Measurements from ENCODE around the gene CLCA1.

CLCA1 gene

GRCh38 chr1:86504137-86504479 lies 35.4 kb downstream of the CLCA1 start:
- DNase-seq = no peak

- no peak for DNase-seq
Observed at GRCh38 chr1:86504895-86505563, 36.3 kb downstream of the CLCA1 start.

GRCh38 chr1:86505564-86505902 lies 36.8 kb downstream of the CLCA1 start:
- DNase-seq = no peak

GRCh38 chr1:86507935-86508582 lies 39.3 kb downstream of the CLCA1 start:
- DNase-seq = no peak

GRCh38 chr1:86508583-86508969 lies 39.8 kb downstream of the CLCA1 start:
- no peak for DNase-seq

GRCh38 chr1:86515597-86515996 lies 46.9 kb downstream of the CLCA1 start:
- DNase-seq = no peak

- no peak for DNase-seq
Observed at GRCh38 chr1:86516335-86516734, 47.6 kb downstream of the CLCA1 start.

GRCh38 chr1:86517336-86517735 lies 48.6 kb downstream of the CLCA1 start:
- no peak for DNase-seq

- no peak for DNase-seq
Observed at GRCh38 chr1:86520789-86521521, 52.2 kb downstream of the CLCA1 start.

GRCh38 chr1:86521522-86521891 lies 52.8 kb downstream of the CLCA1 start:
- DNase-seq = no peak

GRCh38 chr1:86522240-86522639 lies 53.5 kb downstream of the CLCA1 start:
- no peak for DNase-seq

GRCh38 chr1:86523670-86524354 lies 55.1 kb downstream of the CLCA1 start:
- no peak for DNase-seq

GRCh38 chr1:86527306-86527705 lies 58.6 kb downstream of the CLCA1 start:
- no peak for DNase-seq

GRCh38 chr1:86530211-86530845 lies 61.6 kb downstream of the CLCA1 start:
- no peak for DNase-seq

GRCh38 chr1:86537928-86538695 lies 69.4 kb downstream of the CLCA1 start:
- no peak for DNase-seq

- no peak for DNase-seq
Observed at GRCh38 chr1:86538775-86539174, 70.0 kb downstream of the CLCA1 start.

GRCh38 chr1:86541859-86542258 lies 73.1 kb downstream of the CLCA1 start:
- no peak for DNase-seq

GRCh38 chr1:86542631-86543030 lies 73.9 kb downstream of the CLCA1 start:
- DNase-seq = no peak

GRCh38 chr1:86546787-86547221 lies 78.1 kb downstream of the CLCA1 start, which contains the start of gene CLCA4:
Gene CLCA4, plus strand, starts transcription at chr1:86547078. Its CDS starts 42 bp downstream, at chr1:86547120.
- DNase-seq = no peak

- DNase-seq = no peak
Observed at GRCh38 chr1:86548839-86549238, 80.1 kb downstream of the CLCA1 start.
